ENCODE data around the gene ZFPM1. TPM values are rescaled to one million over a fixed set of nuclear protein-coding genes. Genes with fewer than 3 reads are reported as not detected.

Gene ZFPM1
- total and polyA plus RNA-seq, 12 donors, result 0.37 to 23.8 (median 3.5) TPM

DNA sequence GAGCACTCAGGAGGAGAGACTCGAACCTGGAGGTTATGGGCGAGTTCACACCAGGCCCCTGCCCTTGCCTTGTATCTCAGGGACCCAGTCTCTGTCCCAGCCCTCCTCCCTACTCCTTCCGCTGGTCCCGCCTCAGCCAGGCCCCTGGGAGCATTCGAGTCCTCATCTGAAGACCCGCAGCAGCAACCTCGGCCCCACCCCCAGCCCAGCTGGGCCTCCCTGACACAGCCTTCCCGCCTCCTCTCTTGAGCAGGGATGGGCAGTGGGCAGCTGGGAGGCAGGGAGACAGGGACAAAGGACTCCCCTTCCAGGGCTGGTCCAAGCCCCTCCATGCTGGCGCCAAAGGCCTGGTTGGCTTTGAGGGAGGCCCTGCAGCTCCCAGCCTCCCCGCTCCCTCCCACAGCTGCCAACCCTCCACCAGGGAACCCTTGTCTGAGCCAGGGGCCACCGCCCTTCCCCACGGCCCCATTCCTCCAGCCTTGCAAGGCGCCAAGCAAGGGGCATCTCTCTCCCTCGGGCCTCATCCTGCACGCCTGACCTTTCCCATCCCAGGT is 101.7 kb downstream of the ZFPM1 start:
- H3K27ac ChIP-seq, result no peak overlapping the region
- no peak for TF ChIP-seq POLR2A (IDR thresholded peaks at IDR 0.05)
- TF ChIP-seq, protein P1, sequence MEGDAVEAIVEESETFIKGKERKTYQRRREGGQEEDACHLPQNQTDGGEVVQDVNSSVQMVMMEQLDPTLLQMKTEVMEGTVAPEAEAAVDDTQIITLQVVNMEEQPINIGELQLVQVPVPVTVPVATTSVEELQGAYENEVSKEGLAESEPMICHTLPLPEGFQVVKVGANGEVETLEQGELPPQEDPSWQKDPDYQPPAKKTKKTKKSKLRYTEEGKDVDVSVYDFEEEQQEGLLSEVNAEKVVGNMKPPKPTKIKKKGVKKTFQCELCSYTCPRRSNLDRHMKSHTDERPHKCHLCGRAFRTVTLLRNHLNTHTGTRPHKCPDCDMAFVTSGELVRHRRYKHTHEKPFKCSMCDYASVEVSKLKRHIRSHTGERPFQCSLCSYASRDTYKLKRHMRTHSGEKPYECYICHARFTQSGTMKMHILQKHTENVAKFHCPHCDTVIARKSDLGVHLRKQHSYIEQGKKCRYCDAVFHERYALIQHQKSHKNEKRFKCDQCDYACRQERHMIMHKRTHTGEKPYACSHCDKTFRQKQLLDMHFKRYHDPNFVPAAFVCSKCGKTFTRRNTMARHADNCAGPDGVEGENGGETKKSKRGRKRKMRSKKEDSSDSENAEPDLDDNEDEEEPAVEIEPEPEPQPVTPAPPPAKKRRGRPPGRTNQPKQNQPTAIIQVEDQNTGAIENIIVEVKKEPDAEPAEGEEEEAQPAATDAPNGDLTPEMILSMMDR (IDR thresholded peaks at IDR 0.05), result no peak
- DNase-seq, result no peak
- intact Hi-C loops (cut with DNase I), result no loop called here
- no peaks in the 10 kb centered on the region for H3K9me3 ChIP-seq (replicated peaks in 1 of 3)
- no peaks in the 10 kb centered on the region for H3K27me3 ChIP-seq
- H3K4me1 ChIP-seq (replicated peaks in 1 of 2), result peaks cover 0 to 4% of the 10 kb centered on the region in 2 donors
- H3K4me3 ChIP-seq, result no peak overlapping the region
- 75 to 85% (median 84%) methylated on average over 13 to 15 of the region's 15 CpGs for whole genome bisulfite sequencing, 4 donors
- H3K36me3 ChIP-seq (replicated peaks in 1 of 2), result no peaks in the 10 kb centered on the region

DNA sequence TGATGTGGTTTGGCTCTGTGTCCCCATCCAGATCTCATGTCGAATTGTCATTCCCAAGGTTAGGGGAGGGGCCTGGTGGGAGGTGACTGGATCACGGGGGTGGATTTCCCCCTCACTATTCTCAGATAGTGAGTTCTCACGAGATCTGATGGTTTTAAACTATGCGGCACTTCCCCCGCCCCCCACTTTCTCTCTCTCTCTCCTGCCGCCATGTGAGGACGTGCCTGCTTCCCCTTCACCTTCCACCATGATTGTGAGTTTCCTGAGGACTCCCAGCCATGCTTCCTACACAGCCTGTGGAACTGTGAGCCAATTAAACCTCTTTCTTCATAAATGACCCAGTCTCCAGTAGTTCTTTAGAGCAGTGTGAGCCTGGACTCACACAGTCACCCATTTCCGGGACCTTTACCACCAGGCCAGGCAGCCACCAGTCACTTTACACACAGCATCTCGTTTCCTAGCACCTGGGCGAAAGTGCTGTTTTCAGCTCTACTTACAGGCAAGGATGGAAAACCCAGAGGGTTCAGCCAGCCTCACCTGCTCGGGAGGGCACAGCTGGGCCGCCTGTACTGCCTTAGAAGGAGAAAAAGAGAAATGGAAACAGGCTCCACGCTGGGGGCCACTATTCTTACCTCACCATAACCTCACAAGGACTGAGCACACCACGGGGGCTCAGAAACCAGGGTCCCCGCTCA is 103.4 kb downstream of the ZFPM1 start:
- H3K27me3 ChIP-seq, result no peaks in the 10 kb centered on the region

DNA sequence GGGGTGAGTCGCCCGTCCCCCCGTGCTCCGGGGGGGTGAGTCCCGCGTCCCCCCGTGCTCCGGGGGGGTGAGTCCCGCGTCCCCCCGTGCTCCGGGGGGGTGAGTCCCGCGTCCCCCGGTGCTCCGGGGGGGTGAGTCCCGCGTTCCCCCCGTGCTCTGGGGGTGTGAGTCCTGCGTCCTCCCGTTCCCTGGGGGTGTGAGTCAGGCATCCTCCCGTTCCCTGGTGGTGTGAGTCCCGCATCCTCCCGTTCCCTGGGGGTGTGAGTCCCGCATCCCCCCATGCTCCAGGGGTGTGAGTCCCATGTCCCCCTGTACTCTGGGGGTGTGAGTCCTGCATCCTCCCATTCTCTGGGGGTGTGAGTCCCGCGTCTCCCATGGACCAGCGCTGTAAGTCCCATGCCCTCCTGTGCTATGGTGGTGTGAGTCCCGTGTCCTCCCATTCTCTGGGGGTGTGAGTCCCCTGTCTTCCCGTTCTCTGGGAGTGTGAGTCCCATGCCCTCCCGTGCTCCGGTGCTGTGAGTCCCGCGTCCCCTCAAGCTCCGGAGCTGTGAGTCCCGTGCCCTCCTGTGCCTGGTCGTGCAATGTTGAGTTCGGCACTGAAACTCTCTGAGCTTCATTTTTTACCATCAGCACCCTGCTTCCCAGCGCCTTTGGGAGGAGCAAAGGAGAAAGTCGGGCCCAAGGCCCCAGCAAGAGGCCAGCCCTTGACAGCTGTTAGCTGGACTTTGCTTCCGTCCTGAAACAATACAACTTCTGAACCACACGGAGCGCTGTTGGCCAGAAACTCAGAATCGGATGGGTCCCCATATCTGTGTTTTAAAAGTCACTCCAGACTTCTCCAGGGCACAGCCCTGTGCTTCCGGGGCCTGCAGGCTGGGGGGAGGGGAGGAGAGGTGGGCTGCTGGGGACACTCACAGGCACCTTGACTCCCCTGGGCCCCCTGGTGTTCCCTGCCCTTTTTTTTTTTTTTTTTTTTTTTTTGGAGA is 105.7 kb downstream of the ZFPM1 start:
- no peak overlapping the region for H3K4me3 ChIP-seq
- TF ChIP-seq, protein P1 (IDR thresholded peaks at IDR 0.05), result peak; percentile 51 to 71 (median 59)
- no peak for TF ChIP-seq POLR2A (IDR thresholded peaks at IDR 0.05)
- no peak overlapping the region for H3K27ac ChIP-seq
- WGBS, 4 donors, result 27 to 55% (median 37%) methylated on average over 14 to 45 of the region's 45 CpGs
- intact Hi-C loops (cut with DNase I), result no loop called here
- H3K36me3 ChIP-seq (replicated peaks in 1 of 2), result no peaks in the 10 kb centered on the region
- H3K27me3 ChIP-seq, result no peaks in the 10 kb centered on the region
- H3K9me3 ChIP-seq (replicated peaks in 1 of 3), result no peaks in the 10 kb centered on the region
- peaks cover 0 to 4% of the 10 kb centered on the region in 2 donors for H3K4me1 ChIP-seq (replicated peaks in 1 of 2)
- DNase-seq, result peak; percentile 69 to 92 (median 88)

More for the DNA sequence above, 103.4 kb downstream of the ZFPM1 start:
- no peak for TF ChIP-seq POLR2A (IDR thresholded peaks at IDR 0.05)
- TF ChIP-seq, protein P1 (IDR thresholded peaks at IDR 0.05), result no peak
- DNase-seq, result no peak
- H3K36me3 ChIP-seq (replicated peaks in 1 of 2), result no peaks in the 10 kb centered on the region
- 72 to 81% (median 79%) methylated on average over 14 to 15 of the region's 15 CpGs for WGBS, 4 donors
- peaks cover 0 to 4% of the 10 kb centered on the region in 2 donors for H3K4me1 ChIP-seq (replicated peaks in 1 of 2)
- no peak overlapping the region for H3K27ac ChIP-seq
- no peaks in the 10 kb centered on the region for H3K9me3 ChIP-seq (replicated peaks in 1 of 3)
- intact Hi-C loops (cut with DNase I), result no loop called here
- H3K4me3 ChIP-seq, result no peak overlapping the region
